SK-N-SH (cell line): ENCODE results near the gene FAM149A.

ENCODE experiments used
- CTCF ChIP-seq: fragments of 200-600 bp; sonication (generic); IDR thresholded peaks from 2 replicates; pipeline ENCODE4 v1.6.1; 2017; ENCODE audit warnings: antibody characterized with exemption, mild to moderate bottlenecking, moderate library complexity
- GABPA ChIP-seq: IDR thresholded peaks from 2 replicates; pipeline ENCODE4 v1.4.0; 2012; ENCODE audit warnings: low read depth, mild to moderate bottlenecking
- TCF12 ChIP-seq: IDR thresholded peaks from 2 replicates; pipeline ENCODE4 v1.4.0; 2012

GRCh38 chr4:186109245-186109644 is 4.7 kb downstream of the FAM149A start:
- TF ChIP-seq GABPA (no peak), TCF12 (no peak), CTCF (no peak)
